Lung (tissue), 12 donors: ENCODE results near the gene PFDN1. TPM values are rescaled to one million over a fixed set of nuclear protein-coding genes. Genes with fewer than 3 reads are reported as not detected.
A peak's percentile ranks its signal among the peaks of the same experiment; 100 is the strongest.

Experiments
- ATAC-seq: fragments of 200-7000 bp; cut with Tn5 transposase; one replicate; pipeline ENCODE4 v1.9.1; 2020; ENCODE audit warnings: moderate number of reproducible peaks; ENCODE audit not compliant: insufficient read depth, low FRiP score
- DNase-seq, 3 donors: peaks; one replicate each; pipeline ENCODE4 v3.0.0-alpha.2; 2013 to 2017
- H3K27ac ChIP-seq, 2 donors: one replicate each; pipeline ENCODE4 v1.5.1; 2013; ENCODE audit warnings: mild to moderate bottlenecking in 2 of 2, moderate library complexity in 2 of 2, control low read depth in 1 of 2, inconsistent platforms in 1 of 2, low read depth in 1 of 2, low read length in 1 of 2
- H3K27me3 ChIP-seq, 3 donors: one replicate each; pipeline ENCODE4 v1.5.1; 2013; ENCODE audit warnings: low read length in 2 of 3; ENCODE audit not compliant: control insufficient read depth in 3 of 3, insufficient read depth in 3 of 3
- H3K36me3 ChIP-seq, 4 donors: one replicate each; pipeline ENCODE4 v1.5.1; 2013; ENCODE audit warnings: low read length in 4 of 4, mild to moderate bottlenecking in 1 of 4, moderate library complexity in 1 of 4; ENCODE audit not compliant: control insufficient read depth in 4 of 4, insufficient read depth in 4 of 4
- H3K4me1 ChIP-seq, 5 donors: one replicate each; pipeline ENCODE4 v1.5.1; 2013; ENCODE audit warnings: low read length in 5 of 5, mild to moderate bottlenecking in 2 of 5, moderate library complexity in 1 of 5; ENCODE audit not compliant: control insufficient read depth in 5 of 5, insufficient read depth in 5 of 5
- H3K4me3 ChIP-seq: one replicate; pipeline ENCODE4 v1.5.1; 2013; ENCODE audit warnings: mild to moderate bottlenecking, control low read depth, moderate library complexity
- H3K9ac ChIP-seq, 2 donors: one replicate each; pipeline ENCODE4 v1.5.1; 2013; ENCODE audit warnings: low read length in 2 of 2, control low read depth in 1 of 2; ENCODE audit not compliant: insufficient read depth in 1 of 2
- H3K9me3 ChIP-seq, 4 donors: one replicate each; pipeline ENCODE4 v1.5.1; 2013; ENCODE audit warnings: low read length in 3 of 4, mild to moderate bottlenecking in 1 of 4, moderate library complexity in 1 of 4; ENCODE audit not compliant: control insufficient read depth in 4 of 4, insufficient read depth in 3 of 4
- WGBS, 2 donors: extraction: QIAGEN DNeasy Blood & Tissue Kit; methylation state at CpG; one replicate each; pipeline ENCODE4 v1.1.7; 2013; 5-methylcytosine and 5-hydroxymethylcytosine counted together
- polyA plus RNA-seq, 2 donors: library from polyadenylated mRNA; stranded (reverse); fragments of 200-250 nt; gene quantifications; one replicate each; pipeline ENCODE4 v1.2.1, GENCODE V29; 2013
- total RNA-seq, 2 donors: library from RNA; depleted of rRNA in 1 of 2; stranded (reverse); fragments of >200 nt in 1 of 2; gene quantifications; one replicate each; pipeline ENCODE4 v1.2.1, GENCODE V29; 2014 to 2021
- TF ChIP-seq, protein P1 (sequence below): IDR thresholded peaks from 2 replicates; pipeline ENCODE4 v1.5.1; 2012; ENCODE audit warnings: mild to moderate bottlenecking; ENCODE audit errors: control extremely low read depth, extremely low read depth
- donor health status: control.
- donor health status: control.
- donor health status: Bipolar disorder and iron deficiency.
- donor health status: healthy.
- donor health status: DM: yes; HTN: yes; CAD: no.

PFDN1 gene
- total and polyA plus RNA-seq, 4 donors, result 42.0 to 108 (median 51.6) TPM

DNA sequence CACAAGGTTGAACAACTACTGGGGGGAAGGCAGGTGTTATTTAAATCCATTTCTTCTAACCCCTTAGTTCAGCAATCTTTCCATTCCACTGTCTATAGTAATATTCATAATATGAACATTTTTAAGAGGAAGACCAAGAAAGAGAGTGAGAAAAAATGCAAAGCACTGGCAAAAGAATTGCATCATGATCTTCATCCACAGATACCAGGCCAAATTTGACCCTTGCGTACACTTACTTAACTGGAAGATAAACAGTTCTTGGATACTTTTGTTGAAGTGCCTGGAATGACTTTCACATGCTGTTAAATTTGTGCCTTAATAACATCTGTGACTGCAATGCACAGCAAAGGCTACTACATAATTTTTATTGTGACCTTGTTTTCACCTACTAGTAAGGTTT, 1.8 kb downstream of the PFDN1 start:
- no peaks in the 10 kb centered on the region for H3K27me3 ChIP-seq
- 50 to 69% methylated on average over 1 of the region's 1 CpG for WGBS, 2 donors
- H3K4me1 ChIP-seq, result peaks cover 0 to 17% (median 9%) of the 10 kb centered on the region in 5 donors
- no peaks in the 10 kb centered on the region for H3K9me3 ChIP-seq
- no peak overlapping the region for H3K9ac ChIP-seq
- H3K4me3 ChIP-seq, result no peak overlapping the region
- ATAC-seq, result no peak
- TF ChIP-seq, protein P1, sequence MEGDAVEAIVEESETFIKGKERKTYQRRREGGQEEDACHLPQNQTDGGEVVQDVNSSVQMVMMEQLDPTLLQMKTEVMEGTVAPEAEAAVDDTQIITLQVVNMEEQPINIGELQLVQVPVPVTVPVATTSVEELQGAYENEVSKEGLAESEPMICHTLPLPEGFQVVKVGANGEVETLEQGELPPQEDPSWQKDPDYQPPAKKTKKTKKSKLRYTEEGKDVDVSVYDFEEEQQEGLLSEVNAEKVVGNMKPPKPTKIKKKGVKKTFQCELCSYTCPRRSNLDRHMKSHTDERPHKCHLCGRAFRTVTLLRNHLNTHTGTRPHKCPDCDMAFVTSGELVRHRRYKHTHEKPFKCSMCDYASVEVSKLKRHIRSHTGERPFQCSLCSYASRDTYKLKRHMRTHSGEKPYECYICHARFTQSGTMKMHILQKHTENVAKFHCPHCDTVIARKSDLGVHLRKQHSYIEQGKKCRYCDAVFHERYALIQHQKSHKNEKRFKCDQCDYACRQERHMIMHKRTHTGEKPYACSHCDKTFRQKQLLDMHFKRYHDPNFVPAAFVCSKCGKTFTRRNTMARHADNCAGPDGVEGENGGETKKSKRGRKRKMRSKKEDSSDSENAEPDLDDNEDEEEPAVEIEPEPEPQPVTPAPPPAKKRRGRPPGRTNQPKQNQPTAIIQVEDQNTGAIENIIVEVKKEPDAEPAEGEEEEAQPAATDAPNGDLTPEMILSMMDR, result no peak
- no peak for DNase-seq
- peaks cover 0 to 9% (median 3%) of the 10 kb centered on the region in 4 donors for H3K36me3 ChIP-seq
- H3K27ac ChIP-seq, result no peak overlapping the region

DNA sequence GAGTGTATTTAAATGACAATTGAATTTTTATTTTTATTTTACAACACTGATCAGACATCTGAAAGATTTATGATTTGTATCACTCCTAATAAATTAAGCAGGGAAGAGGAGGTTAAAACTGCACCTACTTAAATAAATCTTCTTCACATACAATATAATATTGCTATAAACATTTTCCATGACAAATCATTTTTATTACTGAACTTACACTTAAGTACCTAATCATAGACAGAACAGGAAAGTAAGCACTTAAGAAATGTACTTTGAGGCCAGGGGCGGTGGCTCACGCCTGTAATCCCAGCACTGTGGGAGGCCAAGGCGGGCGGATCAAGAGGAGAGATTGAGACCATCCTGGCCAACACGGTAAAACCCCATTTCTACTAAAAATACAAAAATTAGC, 3.8 kb downstream of the PFDN1 start:
- TF ChIP-seq, protein P1, result no peak
- no peak for ATAC-seq
- Histone ChIP-seq H3K9ac (no peak overlapping the region), H3K4me3 (no peak overlapping the region), H3K27me3 (no peaks in the 10 kb centered on the region), H3K9me3 (no peaks in the 10 kb centered on the region), H3K27ac (peak overlapping the region in 1 of 2 donors; percentile 77), H3K4me1 (peaks cover 0 to 25% (median 14%) of the 10 kb centered on the region in 5 donors), H3K36me3 (peaks cover 0 to 9% (median 3%) of the 10 kb centered on the region in 4 donors)
- no peak for DNase-seq
- WGBS, 2 donors, result 74 to 93% methylated on average over 5 of the region's 5 CpGs

DNA sequence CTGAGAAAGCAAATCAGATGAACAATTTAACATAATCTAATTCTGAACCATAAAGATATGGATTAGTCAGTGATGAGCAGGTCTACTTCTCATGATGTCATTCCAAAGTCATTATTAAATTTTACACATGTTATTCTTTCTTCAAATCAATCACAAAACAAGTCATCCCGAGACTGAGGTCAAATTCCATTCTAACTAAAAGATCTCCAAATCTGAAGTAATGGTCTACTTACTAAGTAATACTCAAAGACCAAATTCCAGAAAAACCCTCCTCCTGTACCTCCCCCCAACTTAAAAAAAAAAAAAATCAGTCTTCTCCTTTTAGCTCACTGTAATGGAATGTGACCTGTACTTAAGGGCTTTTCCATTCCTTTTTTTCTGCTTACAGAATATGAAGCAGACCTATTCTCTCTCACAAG, 4.7 kb downstream of the PFDN1 start:
- no peak for ATAC-seq
- H3K4me1 ChIP-seq, result peaks cover 0 to 27% (median 10%) of the 10 kb centered on the region in 5 donors
- TF ChIP-seq, protein P1, result no peak
- WGBS, 2 donors, result 58 to 67% methylated on average over 1 of the region's 1 CpG
- no peak overlapping the region for H3K9ac ChIP-seq
- H3K36me3 ChIP-seq, result peaks cover 0 to 9% (median 3%) of the 10 kb centered on the region in 4 donors
- peak overlapping the region in 1 of 2 donors; percentile 60 for H3K27ac ChIP-seq
- H3K4me3 ChIP-seq, result no peak overlapping the region
- H3K27me3 ChIP-seq, result no peaks in the 10 kb centered on the region
- DNase-seq, result peak in 1 of 3 donors; percentile 37
- H3K9me3 ChIP-seq, result no peaks in the 10 kb centered on the region

DNA sequence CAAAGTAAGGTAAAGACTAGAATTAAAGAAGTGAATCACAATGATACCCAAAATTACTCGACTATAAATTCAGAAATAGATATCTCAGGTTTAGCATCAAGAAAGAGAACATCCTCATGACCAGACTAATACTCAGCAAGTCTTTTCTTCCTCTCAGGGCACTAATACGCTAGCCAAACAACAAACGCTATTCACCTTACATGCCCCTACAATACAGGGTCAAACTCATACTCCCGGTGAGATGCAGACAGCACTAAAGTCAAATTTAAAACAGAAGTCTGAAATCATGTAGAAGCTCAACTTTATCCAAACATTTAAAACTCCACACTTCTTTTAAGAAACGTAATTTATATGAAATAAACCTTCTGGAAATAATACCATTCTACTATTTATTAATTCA, 5.6 kb downstream of the PFDN1 start:
- Histone ChIP-seq H3K4me3 (no peak overlapping the region), H3K27me3 (no peaks in the 10 kb centered on the region), H3K9ac (no peak overlapping the region), H3K9me3 (no peaks in the 10 kb centered on the region), H3K4me1 (peaks cover 0 to 27% (median 10%) of the 10 kb centered on the region in 5 donors), H3K27ac (no peak overlapping the region), H3K36me3 (peaks cover 0 to 9% (median 3%) of the 10 kb centered on the region in 4 donors)
- WGBS, 2 donors, result 66 to 80% methylated on average over 5 of the region's 5 CpGs
- TF ChIP-seq, protein P1, result no peak
- ATAC-seq (no peak), DNase-seq (no peak)
